NCI-H524 treated with DMSO at 0.1 percent for 48 hours (cell line): ENCODE measurements around the gene CEP72.

Experiments
- DNase-seq: peaks from one replicate; lab custom pipeline; 2025; lab: John Stamatoyannopoulos, UW

CEP72 gene

DNA sequence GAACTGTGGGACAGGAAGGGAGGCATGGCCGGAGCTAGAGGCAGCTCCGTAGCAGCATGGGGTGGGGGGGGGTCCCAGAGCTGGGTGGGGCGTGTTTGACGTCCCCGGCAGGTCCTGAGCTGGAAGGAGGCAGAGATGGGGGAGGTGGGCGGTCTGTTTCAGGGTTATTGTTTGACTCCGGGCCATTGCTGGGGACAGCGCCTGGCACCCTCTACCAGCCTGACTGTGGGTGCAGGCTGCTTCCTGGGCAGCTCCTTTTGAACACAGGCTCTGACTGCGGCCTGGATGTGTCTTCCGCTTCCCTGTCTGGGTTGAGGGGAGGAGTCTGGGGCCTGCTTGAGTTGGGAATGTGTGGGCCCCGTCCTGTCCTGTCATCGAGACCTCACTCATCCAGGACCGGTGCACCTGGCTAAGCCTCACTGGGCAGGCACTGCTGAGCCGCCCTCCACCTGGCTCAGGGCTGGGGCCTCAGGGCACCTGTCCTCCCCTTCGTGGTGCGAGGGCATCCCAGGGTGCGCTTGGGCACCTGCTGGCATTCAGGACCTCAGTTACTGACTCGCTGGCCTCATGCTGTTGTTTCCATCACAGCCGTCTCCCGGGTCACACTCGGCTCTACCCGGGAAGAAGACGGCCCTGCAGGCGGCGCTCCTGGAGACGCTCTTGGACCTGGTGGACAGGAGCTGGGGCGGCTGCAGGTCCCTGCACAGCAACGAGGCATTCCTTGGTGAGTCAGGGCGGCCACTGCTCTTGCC lies 26.5 kb downstream of the CEP72 start:
- no peak for DNase-seq

DNA sequence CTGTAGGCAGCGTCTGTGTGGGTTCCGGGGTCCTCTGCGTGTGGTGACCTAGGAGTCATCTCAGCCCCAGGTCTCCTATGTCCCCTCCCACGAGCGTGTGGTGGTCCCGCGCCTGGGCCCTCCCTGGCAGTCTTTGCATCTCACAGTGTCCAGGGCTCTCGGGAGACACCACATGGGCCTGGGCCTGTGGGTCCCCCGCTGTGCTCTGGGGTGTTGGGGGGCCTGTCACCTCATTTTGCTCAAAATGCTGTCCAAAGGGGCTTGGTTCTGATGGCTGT lies 27.1 kb downstream of the CEP72 start:
- no peak for DNase-seq

DNA sequence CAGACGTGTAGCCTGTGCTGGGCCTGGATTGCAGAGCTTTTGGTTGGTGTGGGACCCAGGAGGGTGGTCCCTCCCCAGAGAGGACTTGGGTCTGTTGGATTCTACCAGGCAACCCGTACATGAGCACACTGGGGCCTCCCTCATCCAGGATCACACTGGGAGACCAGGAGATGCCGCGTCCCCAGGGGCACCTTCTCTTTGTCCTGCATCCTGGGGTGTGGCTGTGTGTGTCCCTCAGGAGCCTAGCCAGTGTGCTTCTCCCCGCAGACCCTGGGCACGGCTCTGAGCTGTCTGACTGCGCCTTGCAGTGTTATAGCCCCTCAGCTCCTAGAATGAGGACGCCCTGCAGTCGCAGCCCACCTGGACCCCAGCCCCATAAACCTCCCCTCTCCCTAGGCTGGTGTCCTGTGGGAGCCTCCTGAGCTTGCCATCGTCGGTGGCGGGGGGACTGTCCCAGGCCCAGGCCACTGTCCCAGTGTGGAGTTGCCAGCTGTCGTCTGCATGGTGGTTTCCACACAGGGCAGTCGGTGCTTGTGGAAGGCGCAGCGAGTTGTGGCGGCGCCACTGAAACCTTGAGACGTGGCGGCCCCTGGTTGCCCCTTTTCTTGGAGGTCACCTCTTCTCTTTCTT lies 27.6 kb downstream of the CEP72 start:
- no peak for DNase-seq

DNA sequence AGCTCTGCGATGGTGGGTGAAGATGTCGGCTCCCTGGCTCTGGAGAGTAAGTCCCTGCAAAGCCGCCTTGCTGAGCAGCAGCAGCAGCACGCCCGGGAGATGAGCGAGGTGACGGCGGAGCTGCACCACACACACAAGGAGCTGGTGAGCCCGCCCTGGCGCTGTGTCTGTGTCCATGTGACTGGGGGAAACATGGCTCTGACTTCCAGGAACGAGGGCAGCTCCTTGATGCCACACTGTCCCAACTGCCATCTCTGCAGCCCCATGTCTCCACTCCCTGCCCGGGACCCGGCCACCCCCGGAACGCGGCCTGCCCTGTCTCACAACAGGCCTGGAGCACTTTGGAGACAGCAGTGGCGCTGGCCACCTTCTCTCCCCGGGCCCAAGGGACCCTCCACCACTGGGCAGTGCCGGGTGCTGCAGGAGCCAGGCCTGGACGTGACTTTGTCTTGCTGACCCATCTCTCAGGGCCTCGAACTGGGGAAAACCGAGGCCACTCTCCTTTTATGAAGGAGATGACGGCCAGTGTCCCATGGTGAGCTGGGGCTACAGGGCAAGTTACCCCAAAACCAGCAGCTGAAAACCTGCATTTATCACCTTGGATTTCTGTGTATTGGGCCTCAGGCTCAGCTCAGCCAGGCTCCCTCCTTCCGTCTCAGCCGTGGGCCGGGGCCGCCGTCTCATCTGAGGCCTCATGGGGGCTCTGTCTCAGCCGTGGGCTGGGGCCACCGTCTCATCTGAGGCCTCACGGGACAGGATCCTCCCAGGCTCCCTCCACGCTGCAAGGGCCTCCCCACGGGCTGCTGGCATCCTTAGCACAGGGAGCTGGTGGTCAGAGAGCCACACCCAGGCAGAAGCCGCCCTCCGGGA lies 28.6 kb downstream of the CEP72 start:
- DNase-seq = no peak

DNA sequence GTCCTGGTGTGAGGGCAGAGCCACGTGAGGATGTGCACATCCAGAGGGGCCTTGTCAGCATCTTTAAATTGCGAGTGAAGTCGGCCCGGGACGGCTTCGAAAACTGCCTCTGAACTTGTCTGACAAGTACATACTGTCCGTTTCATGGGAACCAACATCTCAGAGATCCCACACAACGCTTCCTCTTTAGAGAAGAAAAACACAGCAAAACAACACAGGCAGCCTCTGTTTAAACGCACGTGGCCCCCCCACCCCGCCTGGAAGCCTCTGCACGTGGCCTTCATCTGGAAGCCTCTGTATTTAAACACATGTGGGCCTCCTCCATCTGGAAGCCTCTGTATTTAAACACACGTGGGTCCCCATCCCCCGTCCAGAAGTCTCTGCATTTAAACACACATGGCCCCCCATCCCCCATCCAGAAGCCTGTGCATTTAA lies 29.2 kb downstream of the CEP72 start:
- DNase-seq = no peak

DNA sequence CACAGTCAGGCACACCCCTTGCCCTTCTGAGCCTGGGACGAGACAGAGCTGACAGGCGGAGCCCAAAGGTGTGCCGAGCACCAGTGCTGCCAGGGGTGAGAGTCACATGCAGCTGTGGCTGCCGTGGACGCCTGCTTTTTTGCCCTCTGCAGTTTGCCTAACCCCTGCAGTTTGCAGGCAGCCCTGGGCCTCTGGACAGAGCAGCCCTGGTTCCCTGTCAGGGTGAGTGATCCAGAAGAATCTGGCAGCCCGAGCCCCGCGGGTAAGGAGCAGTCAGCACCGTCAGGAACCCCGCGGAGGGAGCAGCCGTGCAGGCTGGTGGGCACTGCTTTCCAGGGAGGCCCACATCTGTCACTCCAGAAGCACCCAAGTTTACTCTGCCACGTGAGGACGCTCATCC lies 30.3 kb downstream of the CEP72 start:
- DNase-seq = no peak

DNA sequence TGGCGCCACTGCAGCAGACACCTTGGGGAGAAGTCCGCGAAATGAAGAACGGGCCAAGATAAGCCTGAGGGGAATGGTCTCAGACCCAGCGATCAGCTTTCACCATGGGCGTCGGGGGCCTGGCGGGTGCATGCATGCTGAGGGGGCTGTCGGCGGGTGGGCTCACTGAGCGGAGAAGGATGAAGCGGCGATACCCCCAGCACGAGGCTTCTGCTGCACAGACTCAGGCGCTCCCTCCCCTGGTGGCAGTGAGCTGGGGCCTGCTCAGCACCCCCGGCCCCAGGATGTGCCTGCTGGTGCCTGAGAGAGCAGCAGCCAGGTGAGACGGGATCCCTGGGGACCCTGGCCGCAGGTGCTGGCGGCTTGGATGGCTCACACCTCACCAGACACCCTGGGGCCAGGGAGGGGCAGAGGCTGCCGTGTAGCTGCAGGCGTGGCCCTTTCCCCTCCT lies 31.2 kb downstream of the CEP72 start:
- no peak for DNase-seq

DNA sequence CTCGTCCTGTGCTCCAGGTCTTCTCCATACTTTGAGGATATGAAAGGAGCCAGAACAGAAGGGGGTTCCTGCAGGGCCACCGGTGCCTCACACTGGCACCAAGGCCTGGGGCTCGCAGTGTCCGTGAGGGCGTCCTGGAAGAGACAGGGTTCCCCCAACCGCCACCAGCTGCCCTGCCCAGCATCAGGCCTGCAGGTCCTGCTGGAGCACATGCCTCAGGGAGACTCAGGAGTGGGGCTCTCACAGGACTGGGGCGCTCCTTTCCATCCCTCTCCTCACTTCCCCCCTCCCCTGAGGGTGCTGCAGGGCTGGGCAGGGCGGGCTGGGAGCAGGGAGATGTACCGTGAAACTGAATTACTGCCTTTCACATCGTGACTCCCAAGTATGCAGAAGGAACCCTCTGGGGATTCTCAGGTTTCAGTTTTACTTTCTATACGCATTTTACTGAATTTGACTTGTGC lies 31.7 kb downstream of the CEP72 start:
- DNase-seq = no peak

DNA sequence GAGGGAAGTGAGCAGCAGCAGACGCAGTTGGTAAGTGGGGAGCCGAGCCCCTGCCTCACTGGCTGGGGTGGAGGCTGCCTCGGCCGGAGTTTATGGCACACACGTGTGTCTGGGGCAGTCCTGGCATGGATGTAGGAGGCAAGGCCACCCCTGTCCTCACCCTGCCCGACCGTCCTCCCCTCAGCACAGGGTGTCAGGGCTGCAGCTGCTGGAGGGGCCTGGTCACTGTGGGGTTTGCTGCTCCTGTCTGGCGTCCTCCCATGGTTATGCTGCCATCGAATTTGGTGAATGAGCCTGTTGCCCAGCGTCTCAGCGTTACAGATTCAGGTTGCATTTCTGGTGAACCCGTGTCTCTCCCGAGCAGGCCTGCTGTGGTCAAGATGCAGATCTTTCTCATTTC lies 32.4 kb downstream of the CEP72 start:
- no peak for DNase-seq

DNA sequence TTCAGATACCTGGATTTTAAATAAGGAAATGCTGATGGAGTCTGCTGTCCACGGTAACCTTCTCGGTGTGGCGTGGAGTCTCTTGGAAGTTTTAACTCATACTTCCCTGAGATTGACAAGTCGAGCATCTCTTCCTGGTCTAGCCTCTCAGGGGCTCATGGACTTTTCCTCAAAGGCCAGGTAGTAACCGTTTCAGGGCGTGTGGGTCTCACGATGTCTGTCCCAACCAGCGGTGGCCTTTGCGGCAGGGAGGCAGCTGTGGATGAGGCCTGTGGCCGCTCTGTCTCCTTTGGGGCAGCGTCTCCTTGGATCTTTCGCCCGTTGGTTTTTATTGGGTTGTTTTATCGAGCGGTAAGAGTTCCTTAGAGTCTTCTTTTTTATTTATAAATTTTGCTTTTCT lies 32.8 kb downstream of the CEP72 start:
- DNase-seq = no peak

DNA sequence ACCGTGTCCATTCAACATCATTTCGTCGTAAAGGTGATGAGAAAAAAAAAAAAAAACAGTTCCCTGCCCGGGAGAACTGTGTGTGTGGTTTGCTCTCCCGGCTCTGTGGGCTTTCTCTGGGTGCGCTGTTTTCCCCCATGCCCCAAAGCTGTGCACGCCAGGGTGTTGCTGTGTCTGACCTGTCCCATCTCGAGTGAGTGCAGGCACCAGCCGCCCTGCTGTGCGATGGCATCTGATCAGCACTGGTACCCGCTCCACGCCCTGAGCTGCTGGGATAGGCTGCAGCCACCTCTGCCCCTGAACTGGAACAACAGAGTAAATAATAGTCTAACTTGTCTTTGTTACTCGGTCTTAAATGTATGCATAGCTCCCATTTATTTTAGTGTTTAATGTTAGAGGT lies 33.3 kb downstream of the CEP72 start:
- no peak for DNase-seq

DNA sequence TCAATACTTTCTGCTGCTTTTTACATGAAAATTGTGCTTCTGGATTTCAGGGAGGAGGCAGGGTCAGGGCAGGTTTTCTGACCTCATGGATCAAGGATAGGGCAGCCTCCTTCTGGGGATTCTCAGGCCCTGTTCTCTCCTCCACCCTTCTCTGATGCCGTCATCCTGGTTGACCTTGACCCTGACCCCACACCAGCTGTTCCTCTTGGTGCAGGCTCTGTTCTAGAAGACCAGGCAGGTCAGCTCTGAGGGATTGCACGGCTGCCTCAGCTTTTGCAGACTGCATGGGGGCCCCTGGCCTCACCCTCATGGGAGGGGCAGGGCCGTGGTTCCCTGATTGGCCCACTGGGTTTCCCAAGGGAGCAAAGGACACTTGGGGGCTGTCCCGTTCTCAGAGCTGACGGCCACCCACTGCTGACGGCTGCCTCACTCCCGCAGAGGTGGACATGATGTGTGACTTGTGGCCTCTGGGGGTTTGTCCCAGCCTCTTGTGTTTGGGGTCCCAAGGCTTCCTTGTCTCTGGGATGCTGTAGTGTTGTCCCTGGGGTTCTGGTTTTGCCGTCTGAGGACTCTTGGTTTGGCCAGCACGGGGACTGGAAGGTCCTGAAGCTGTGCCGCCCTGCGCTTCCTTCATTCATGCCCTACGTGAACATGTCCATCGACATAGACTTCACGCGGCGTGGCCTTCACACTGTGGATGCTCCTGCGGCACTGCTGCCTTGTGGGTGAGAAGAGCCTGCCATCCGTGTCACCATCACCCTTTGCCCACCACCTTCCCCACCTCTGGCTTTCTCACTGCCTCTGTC lies 34.5 kb downstream of the CEP72 start:
- DNase-seq = no peak

DNA sequence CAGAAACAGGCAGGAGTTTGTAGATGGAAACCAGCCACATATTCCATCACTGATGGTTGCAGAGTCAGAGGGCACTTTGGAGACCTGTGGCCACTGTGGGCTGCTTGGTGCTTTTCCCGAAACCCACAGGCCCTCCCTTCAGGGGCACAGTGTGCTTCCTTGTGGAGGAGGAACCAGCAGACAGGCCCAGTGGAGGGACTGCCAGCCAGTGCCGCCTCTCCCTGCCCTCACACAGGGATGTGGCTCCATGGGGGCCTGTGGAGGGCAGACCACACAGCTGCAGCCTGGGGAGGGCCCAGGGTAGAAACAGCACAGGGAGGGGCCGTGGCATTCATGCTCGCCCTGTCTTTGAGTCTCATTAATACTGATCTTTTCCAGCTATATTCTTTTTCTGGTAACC lies 35.2 kb downstream of the CEP72 start:
- no peak for DNase-seq

DNA sequence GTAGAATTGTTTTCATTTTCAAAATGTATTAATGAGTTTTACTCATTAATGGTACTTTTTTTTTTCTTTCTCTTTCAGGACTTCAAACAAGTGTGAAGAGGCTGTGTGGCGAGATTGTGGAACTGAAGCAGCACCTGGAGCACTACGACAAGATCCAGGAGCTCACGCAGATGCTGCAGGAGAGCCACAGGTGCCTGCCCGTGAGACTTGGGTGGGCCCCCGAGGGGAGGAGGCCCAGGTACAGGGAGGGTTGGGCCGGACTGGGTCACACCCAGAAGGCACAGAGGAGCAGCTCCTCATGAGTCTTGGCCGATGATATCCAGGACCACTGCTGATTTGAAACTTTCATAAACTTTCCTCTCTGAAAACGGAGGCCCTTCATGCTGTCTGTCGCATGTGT lies 35.6 kb downstream of the CEP72 start:
- DNase-seq = no peak

DNA sequence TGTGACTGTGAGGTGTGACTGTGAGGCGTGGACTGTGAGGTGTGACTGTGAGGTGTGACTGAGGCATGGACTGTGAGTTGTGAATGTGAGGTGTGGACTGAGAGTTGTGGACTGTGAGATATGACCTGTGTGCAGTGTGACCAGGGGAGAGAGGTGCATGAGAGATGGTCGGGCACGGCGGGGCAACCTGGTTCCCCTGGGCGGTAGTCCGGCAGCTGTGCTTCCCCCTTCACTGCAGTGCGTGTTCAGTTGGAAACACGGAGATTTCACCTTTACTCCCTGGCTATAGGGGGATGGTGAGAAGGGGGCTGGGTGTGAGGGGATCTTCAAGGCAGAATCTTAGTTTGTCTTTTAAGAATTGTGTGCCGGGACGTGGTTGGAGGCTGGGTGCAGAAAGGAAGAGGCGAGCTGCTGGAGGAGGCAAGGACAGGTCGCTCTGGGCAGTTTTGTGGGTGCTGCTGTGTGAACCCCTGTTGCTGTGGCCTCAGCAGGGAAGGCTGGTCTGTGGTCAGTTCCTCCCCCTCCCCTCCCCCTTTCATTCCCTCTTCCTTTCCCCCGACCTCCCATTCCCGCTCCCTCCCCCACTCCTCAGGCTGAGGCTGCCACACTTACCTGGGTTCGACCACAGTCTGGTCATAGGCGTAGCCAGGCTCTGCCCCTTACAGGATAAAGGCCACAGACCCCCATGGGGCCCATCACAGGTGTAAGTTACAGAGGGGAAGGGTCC lies 39.3 kb downstream of the CEP72 start:
- DNase-seq = no peak

DNA sequence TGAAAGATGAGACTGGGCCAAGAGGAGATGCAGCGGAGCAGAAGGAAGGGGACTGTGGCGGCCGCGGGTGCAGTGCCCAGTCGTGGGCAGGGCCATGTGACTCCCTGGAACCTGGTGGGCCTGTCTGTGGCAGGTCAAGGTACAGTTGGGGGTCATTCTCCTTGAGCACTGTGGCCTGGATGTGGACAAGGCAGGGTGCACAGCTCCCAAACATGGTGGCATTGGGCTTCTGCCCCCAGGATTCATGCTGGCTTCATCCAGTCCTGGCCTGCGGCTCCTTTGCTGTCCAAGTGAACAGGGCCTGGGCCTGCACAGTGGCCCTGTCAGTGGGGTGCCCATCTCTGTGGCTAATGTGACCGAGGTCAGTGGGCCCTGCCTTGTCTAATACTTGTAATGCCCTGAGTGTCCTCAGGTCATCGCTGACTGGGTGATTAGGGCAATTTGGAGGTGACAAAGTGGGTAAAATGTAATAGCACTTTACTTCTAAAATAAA lies 39.9 kb downstream of the CEP72 start:
- DNase-seq = no peak

DNA sequence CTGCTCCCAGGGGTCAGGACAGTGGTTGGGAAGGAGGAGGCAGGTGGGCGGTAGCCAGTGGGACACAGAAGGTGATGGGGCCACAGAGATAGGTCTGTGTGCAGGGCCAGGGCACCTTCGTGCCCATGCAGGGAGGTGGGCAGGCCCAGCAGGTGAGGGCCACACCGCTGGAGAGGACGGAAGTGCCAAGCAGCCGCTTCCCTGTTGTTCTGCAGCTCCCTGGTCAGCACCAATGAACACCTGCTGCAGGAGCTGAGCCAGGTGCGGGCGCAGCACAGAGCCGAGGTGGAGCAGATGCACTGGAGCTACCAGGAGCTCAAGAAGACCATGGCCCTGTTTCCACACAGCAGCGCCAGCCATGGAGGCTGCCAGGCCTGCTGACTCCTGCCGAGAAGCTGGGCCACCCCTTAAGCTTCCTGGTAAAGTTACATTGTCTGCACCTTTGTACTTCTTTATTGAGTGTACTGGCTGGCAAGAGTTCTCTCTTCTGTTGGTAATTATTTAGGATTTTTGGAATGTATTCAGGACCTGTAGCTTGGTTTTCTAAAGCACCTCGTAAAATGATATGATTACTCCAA lies 40.7 kb downstream of the CEP72 start:
- DNase-seq = no peak

DNA sequence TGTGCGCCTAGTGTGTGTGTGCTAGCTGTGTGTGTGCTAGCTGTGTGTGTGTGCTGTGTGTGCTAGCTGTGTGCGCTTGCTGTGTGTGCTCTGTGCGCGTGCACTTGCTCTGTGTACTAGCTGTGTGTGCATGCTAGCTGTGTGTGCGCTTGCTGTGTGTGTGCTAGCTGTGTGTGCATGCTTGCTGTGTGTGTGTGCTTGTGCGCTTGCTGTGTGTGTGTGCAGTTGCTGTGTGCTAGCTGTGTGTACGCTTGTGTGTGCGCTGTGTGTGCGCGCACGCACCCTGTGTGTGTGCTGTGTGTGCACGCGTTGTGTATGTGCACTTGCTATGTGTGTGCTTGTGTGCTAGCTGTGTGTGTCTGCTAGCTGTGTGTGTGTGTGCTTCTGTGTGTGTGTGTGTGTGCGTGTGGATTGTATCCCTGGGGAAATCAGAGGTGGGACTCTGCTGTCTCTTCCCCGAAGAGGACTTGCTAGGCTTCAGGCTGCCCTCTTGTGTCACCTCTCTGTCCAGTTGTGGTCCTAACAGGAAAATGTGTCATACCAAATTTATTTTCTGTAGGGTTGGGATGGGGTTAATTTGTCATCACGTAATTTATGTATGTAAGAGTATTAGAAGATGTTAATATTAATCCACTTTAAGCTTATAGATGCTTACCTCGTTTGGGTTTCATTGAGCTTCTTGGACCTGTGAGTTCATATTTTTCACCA lies 42.1 kb downstream of the CEP72 start:
- DNase-seq = no peak

DNA sequence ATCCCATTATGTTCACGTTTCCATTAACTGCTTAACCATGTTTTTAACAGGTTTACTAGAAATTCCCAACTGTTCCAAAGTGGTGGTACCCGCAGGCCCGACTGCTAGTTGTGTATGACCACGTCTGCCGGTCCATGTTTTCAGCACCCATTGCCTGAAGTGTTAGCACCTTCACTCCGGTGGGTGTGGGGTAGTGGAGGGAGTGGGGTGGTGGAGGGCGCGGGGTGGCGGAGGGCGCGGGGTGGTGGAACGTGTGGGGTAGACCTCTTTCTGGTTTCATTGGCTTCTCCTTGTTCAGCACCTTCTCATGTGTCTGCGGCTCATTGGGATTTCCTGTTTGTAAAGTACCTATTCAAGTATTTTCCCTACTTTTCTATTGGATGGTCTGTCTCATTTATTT lies 43.3 kb downstream of the CEP72 start:
- no peak for DNase-seq

DNA sequence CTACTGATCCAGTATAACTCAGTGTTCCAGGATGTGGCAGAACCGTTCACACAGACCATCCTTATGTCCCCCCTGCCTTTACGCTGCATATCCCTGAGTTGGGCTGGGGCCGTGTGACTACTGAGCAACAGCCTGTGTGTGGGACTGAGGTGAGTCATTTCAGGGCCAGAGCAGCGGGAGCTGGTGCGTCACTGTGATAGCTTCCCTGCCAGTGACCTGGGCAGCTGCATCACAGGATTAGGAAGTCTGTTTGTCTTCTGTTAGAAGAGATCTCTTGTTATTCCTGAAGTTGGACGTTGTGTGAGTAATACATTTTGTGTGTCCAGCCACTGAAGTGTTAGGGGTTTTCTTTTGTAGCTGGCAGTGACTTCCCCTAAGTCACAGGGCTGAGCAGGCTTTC lies 45.4 kb downstream of the CEP72 start:
- DNase-seq = no peak
